ENCODE measurements around the gene CLCNKA.
A peak's percentile ranks its signal among the peaks of the same experiment; 100 is the strongest.

Gene CLCNKA

GRCh38 chr1:16009030-16009460 lies 12.8 kb upstream of the CLCNKA start:
- no peaks in the 10 kb centered on the region for H3K36me3 Mint-ChIP-seq
- no peaks in the 10 kb centered on the region for H3K9me3 Mint-ChIP-seq
- H3K4me1 Mint-ChIP-seq, result peaks cover 31 to 52% of the 10 kb centered on the region in 2 donors
- H3K27me3 Mint-ChIP-seq, result no peaks in the 10 kb centered on the region
- no peak overlapping the region for H3K4me3 Mint-ChIP-seq
- no peak overlapping the region for H3K27ac Mint-ChIP-seq
- DNase-seq (peak; percentile 48), ATAC-seq (replicated peaks) (peak in 1 of 2 donors; percentile 35)

DNA sequence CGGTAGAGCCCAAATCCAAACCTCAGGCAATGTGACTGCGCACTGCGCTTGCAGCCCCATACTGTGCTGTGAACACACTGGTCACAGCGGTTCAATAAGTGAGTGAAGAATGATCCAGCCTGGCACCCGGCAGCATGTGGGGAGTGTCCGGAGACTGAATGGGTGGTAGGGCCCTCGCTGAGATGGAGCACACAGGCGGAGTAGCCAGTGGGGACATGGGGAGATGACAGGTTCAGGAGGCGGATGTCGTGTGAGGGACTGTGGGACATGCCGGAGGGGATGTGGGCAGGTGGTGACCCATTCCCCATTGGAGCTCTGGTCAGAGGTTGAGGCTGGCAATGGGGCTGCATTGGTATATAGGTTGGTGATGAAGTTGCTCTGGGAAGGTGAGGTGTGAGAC lies 12.2 kb upstream of the CLCNKA start:
- no peak for DNase-seq
- no peak overlapping the region for H3K27ac Mint-ChIP-seq
- H3K36me3 Mint-ChIP-seq, result no peaks in the 10 kb centered on the region
- H3K9me3 Mint-ChIP-seq, result no peaks in the 10 kb centered on the region
- no peaks in the 10 kb centered on the region for H3K27me3 Mint-ChIP-seq
- peaks cover 38 to 59% of the 10 kb centered on the region in 2 donors for H3K4me1 Mint-ChIP-seq
- no peak for ATAC-seq (replicated peaks)
- no peak overlapping the region for H3K4me3 Mint-ChIP-seq

DNA sequence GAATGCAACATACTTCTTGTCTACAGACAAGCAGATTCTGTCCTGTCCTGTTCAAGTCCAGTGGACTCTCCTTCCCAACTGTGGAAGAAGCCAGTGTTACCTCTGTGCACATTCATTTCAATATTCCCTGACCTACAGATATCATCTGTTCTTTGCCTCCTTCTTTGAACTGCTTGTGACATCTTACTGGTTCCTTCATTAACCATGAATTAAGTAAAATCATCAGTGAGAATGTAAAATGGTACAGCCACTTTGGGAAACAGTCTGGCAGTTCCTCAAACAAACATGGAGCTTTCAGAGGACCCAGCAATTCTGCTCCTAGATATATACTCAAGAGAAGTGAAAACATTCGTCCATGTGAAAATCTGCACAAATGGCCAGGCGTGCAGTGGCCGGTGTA lies 11.0 kb upstream of the CLCNKA start:
- Mint-ChIP-seq H3K9me3 (no peaks in the 10 kb centered on the region), H3K36me3 (no peaks in the 10 kb centered on the region), H3K27ac (no peak overlapping the region), H3K27me3 (peaks cover 0 to 4% of the 10 kb centered on the region in 2 donors), H3K4me3 (no peak overlapping the region), H3K4me1 (peaks cover 40 to 60% of the 10 kb centered on the region in 2 donors)
- DNase-seq, result no peak
- no peak for ATAC-seq (replicated peaks)

DNA sequence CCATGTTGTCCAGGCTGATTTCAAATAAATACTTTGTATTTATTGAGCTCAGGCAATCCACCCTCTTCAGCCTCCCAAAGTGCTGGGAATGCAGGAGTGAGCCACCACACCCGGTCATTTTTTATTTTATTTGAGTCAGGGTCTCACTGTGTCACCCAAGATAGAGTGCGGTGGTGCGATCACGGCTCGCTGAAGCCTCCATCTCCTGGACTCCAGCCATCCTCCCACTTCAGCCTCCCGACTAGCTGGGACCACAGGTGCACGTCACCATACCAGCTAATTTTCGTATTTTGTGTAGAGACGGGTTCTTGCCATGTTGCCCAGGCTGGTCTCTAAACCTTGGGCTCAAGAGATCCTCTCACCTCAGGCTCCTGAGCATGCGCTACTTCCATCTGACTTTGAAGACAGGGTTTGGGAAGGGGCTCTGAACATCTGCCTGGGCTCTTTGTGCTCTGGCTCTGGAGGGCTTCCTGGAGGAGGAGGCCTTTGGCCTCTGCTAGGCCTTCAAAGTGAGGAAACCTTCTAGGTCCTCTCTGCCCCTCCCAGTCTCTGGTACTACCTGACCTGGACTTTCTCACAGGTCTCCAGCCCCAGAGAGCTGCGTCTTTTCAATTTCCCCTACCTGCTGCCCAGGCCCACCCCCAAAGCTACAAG lies 9.8 kb upstream of the CLCNKA start:
- no peak for DNase-seq
- Mint-ChIP-seq H3K36me3 (no peaks in the 10 kb centered on the region), H3K27me3 (peaks cover 0 to 4% of the 10 kb centered on the region in 2 donors), H3K9me3 (no peaks in the 10 kb centered on the region), H3K4me3 (peak overlapping the region; percentile 70 to 73), H3K27ac (peak overlapping the region; percentile 84), H3K4me1 (peaks cover 30 to 52% of the 10 kb centered on the region in 2 donors)
- no peak for ATAC-seq (replicated peaks)

GRCh38 chr1:16012590-16013219 lies 9.1 kb upstream of the CLCNKA start:
- DNase-seq (peak; percentile 42), ATAC-seq (replicated peaks) (peak; percentile 50 to 60)
- peak overlapping the region; percentile 70 to 73 for H3K4me3 Mint-ChIP-seq
- H3K4me1 Mint-ChIP-seq, result peaks cover 26 to 46% of the 10 kb centered on the region in 2 donors
- H3K27ac Mint-ChIP-seq, result peak overlapping the region; percentile 84
- H3K9me3 Mint-ChIP-seq, result no peaks in the 10 kb centered on the region
- peaks cover 0 to 4% of the 10 kb centered on the region in 2 donors for H3K27me3 Mint-ChIP-seq
- H3K36me3 Mint-ChIP-seq, result no peaks in the 10 kb centered on the region

- H3K9me3 Mint-ChIP-seq, result no peaks in the 10 kb centered on the region
- H3K27me3 Mint-ChIP-seq, result peaks cover 4% of the 10 kb centered on the region in 2 donors
- peaks cover 25 to 43% of the 10 kb centered on the region in 2 donors for H3K4me1 Mint-ChIP-seq
- DNase-seq (peak; percentile 55), ATAC-seq (replicated peaks) (peak; percentile 67 to 76)
- H3K27ac Mint-ChIP-seq, result peak overlapping the region; percentile 88
- peak overlapping the region; percentile 73 to 75 for H3K4me3 Mint-ChIP-seq
- no peaks in the 10 kb centered on the region for H3K36me3 Mint-ChIP-seq
These were observed 8.5 kb upstream of the CLCNKA start for GRCh38 chr1:16013220-16013907.

- peaks cover 25 to 45% of the 10 kb centered on the region in 2 donors for H3K4me1 Mint-ChIP-seq
- DNase-seq (no peak), ATAC-seq (replicated peaks) (no peak)
- peak overlapping the region; percentile 88 for H3K27ac Mint-ChIP-seq
- peaks cover 4 to 5% of the 10 kb centered on the region in 2 donors for H3K27me3 Mint-ChIP-seq
- H3K36me3 Mint-ChIP-seq, result no peaks in the 10 kb centered on the region
- H3K4me3 Mint-ChIP-seq, result peak overlapping the region in 1 of 2 donors; percentile 75
- H3K9me3 Mint-ChIP-seq, result no peaks in the 10 kb centered on the region
These were observed 8.0 kb upstream of the CLCNKA start for GRCh38 chr1:16013908-16014258.

- H3K27me3 Mint-ChIP-seq, result peaks cover 4 to 5% of the 10 kb centered on the region in 2 donors
- peak overlapping the region in 1 of 2 donors; percentile 55 for H3K4me3 Mint-ChIP-seq
- peak overlapping the region; percentile 93 for H3K27ac Mint-ChIP-seq
- H3K36me3 Mint-ChIP-seq, result no peaks in the 10 kb centered on the region
- peak; percentile 45 for DNase-seq
- no peaks in the 10 kb centered on the region for H3K9me3 Mint-ChIP-seq
- ATAC-seq (replicated peaks), result peak; percentile 50 to 55
- peaks cover 26 to 45% of the 10 kb centered on the region in 2 donors for H3K4me1 Mint-ChIP-seq
These were observed 7.0 kb upstream of the CLCNKA start for GRCh38 chr1:16014509-16015482.

DNA sequence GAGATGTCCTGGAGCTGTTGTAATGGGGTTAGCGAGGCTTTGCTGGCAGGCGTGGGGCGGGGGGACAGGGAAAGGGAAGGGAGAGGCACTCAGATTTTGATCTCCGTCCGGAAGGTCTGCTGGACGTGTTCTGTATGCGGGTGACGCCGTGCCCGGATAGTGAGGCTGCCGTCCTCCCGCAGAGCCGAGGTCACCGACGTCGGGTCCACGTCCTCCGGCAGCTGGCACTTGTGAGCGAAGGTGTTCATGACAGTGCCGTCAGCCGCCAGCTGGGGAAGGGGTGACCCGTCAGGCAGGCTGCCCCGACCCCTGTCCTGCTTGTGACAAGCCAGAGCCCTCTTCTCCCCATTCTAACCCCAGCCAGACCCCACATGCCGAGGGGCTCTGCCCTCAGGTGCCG lies 6.3 kb upstream of the CLCNKA start:
- no peaks in the 10 kb centered on the region for H3K36me3 Mint-ChIP-seq
- H3K4me3 Mint-ChIP-seq, result peak overlapping the region in 1 of 2 donors; percentile 8
- peak overlapping the region; percentile 93 for H3K27ac Mint-ChIP-seq
- H3K4me1 Mint-ChIP-seq, result peaks cover 26 to 45% of the 10 kb centered on the region in 2 donors
- DNase-seq (no peak), ATAC-seq (replicated peaks) (no peak)
- H3K27me3 Mint-ChIP-seq, result peaks cover 4 to 5% of the 10 kb centered on the region in 2 donors
- no peaks in the 10 kb centered on the region for H3K9me3 Mint-ChIP-seq

GRCh38 chr1:16015960-16016901 lies 5.6 kb upstream of the CLCNKA start:
- DNase-seq (no peak), ATAC-seq (replicated peaks) (no peak)
- Mint-ChIP-seq H3K36me3 (no peaks in the 10 kb centered on the region), H3K27ac (peak overlapping the region; percentile 63), H3K9me3 (no peaks in the 10 kb centered on the region), H3K27me3 (peaks cover 4 to 6% of the 10 kb centered on the region in 2 donors), H3K4me1 (peaks cover 26 to 45% of the 10 kb centered on the region in 2 donors), H3K4me3 (peak overlapping the region in 1 of 2 donors; percentile 8)

DNA sequence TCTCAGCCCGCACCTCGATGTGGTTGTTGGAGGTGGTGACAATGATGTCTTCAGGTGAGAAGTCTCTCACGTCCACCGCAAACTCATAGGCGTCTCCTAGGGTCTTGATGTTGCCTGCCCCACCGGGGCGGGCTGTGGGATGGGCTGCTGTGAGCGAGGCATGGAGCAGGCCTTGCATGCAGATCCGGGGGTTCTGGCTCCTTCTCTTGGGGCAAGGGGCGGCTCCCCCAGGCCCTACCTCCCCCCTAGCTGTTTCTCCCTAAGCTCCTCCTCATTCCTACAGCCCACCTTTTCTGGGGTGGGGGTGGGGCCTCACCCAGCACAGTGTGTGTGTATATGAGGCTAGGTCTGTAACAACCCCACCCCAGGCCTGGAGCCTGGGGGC lies 4.8 kb upstream of the CLCNKA start:
- H3K36me3 Mint-ChIP-seq, result no peaks in the 10 kb centered on the region
- peaks cover 26 to 42% of the 10 kb centered on the region in 2 donors for H3K4me1 Mint-ChIP-seq
- DNase-seq, result no peak
- H3K4me3 Mint-ChIP-seq, result no peak overlapping the region
- no peak overlapping the region for H3K27ac Mint-ChIP-seq
- ATAC-seq (replicated peaks), result no peak
- no peaks in the 10 kb centered on the region for H3K9me3 Mint-ChIP-seq
- peaks cover 11 to 14% of the 10 kb centered on the region in 2 donors for H3K27me3 Mint-ChIP-seq

- H3K36me3 Mint-ChIP-seq, result no peaks in the 10 kb centered on the region
These were observed 4.2 kb upstream of the CLCNKA start, which contains the start of gene HSPB7 for GRCh38 chr1:16017461-16018303. Gene HSPB7 (minus strand): TSS chr1:16018043. CDS start chr1:16017963, 80 bp downstream.

More at GRCh38 chr1:16017461-16018303, 4.2 kb upstream of the CLCNKA start, which contains the start of gene HSPB7:
- Mint-ChIP-seq H3K4me1 (peaks cover 26 to 36% of the 10 kb centered on the region in 2 donors), H3K9me3 (no peaks in the 10 kb centered on the region), H3K4me3 (no peak within 1 kb of the TSS), H3K27ac (no peak within 1 kb of the TSS), H3K27me3 (peaks cover 13 to 17% of the 10 kb centered on the region in 2 donors)
- DNase-seq (no peak), ATAC-seq (replicated peaks) (no peak)
